Endothelial cell of umbilical vein (primary cell): ENCODE data around the gene CELA2B. TPM values are rescaled to one million over a fixed set of nuclear protein-coding genes. Genes with fewer than 3 reads are reported as not detected.

Source experiments
- BruUV-seq: library from RNA; stranded (reverse); fragments of 400-500 nt; replicated peaks from 2 replicates; lab custom pipeline; 2021; lab: Mats Ljungman, UMichigan
- CTCF ChIA-PET: fragments of 300-600, 350-600 bp; sonication (Branson Sonifier 250); formaldehyde crosslinking; loops from one replicate; lab custom pipeline; 2021; ENCODE audit warnings: antibody characterized with exemption, inconsistent platforms; lab: Charles Lee
- POLR2A ChIA-PET: fragments of 300-600, 350-600 bp; sonication (Branson Sonifier 250); formaldehyde crosslinking; loops from one replicate; lab custom pipeline; 2021; ENCODE audit warnings: antibody characterized with exemption, inconsistent platforms; lab: Charles Lee
- DNase-seq: peaks from one replicate; pipeline ENCODE4 v3.0.0-alpha.2; 2011; ENCODE audit warnings: low read depth, low spot score
- FAIRE-seq: peaks from 2 replicates; lab custom pipeline; 2011; peaks lifted over from hg19 to GRCh38; lab: Jason Lieb, UNC
- H2AFZ ChIP-seq: 2 replicates; pipeline ENCODE4 v1.6.0; 2012; ENCODE audit warnings: low read depth, low read length, control low read depth, inconsistent platforms
- H3K27ac ChIP-seq: 2 replicates; pipeline ENCODE4 v1.5.1; 2011; ENCODE audit warnings: low read depth, mild to moderate bottlenecking, control low read depth, low read length, moderate library complexity; ENCODE audit not compliant: insufficient read depth
- H3K27me3 ChIP-seq, 2 experiments: 2 replicates each; pipeline versions ENCODE4 v1.6.0 to v1.6.1; 2011; ENCODE audit warnings: low read length in 2 of 2, mixed read lengths in 1 of 2; ENCODE audit not compliant: control insufficient read depth in 2 of 2, insufficient read depth in 2 of 2
- H3K36me3 ChIP-seq, 2 experiments: 2 replicates in 1 of 2; 3 replicates in 1 of 2; pipeline ENCODE4 v1.5.1; 2011; ENCODE audit warnings: low read length in 2 of 2, mild to moderate bottlenecking in 1 of 2, moderate library complexity in 1 of 2; ENCODE audit not compliant: control insufficient read depth in 2 of 2, insufficient read depth in 2 of 2; ENCODE audit errors: extremely low read depth in 1 of 2
- H3K4me1 ChIP-seq: 3 replicates; pipeline ENCODE4 v1.5.1; 2011; ENCODE audit warnings: mild to moderate bottlenecking, low read length; ENCODE audit not compliant: control insufficient read depth, insufficient read depth; ENCODE audit errors: extremely low read depth
- H3K4me2 ChIP-seq: 2 replicates; pipeline ENCODE4 v1.6.1; 2011; ENCODE audit warnings: low read length, control low read depth, mixed read lengths; ENCODE audit not compliant: insufficient read depth
- H3K4me3 ChIP-seq, 3 experiments: fragments of 200-600 bp in 1 of 3; sonication (generic), shearing (Covaris generic) in 1 of 3; replicated peaks in 1 of 3; 2 replicates each; pipeline ENCODE4 v1.5.1; 2011 to 2016; ENCODE audit warnings: control low read depth in 3 of 3, low read length in 3 of 3, mild to moderate bottlenecking in 2 of 3, inconsistent platforms in 1 of 3, low read depth in 1 of 3, moderate library complexity in 1 of 3; ENCODE audit not compliant: insufficient read depth in 1 of 3
- H3K79me2 ChIP-seq: 2 replicates; pipeline ENCODE4 v1.6.0; 2012; ENCODE audit warnings: low read length, inconsistent platforms; ENCODE audit not compliant: control insufficient read depth, insufficient read depth
- H3K9ac ChIP-seq: replicated peaks from 2 replicates; pipeline ENCODE3; 2011; ENCODE audit warnings: low read length, control low read depth; ENCODE audit not compliant: insufficient read depth; ENCODE audit errors: extremely low read depth
- H3K9me1 ChIP-seq: replicated peaks from 3 replicates; pipeline ENCODE4 v1.6.0; 2011; ENCODE audit warnings: mild to moderate bottlenecking, low read length; ENCODE audit not compliant: control insufficient read depth, insufficient read depth; ENCODE audit errors: extremely low read depth
- H3K9me3 ChIP-seq: replicated peaks from 2 replicates; pipeline ENCODE4 v1.5.1; 2012; ENCODE audit warnings: low read length, inconsistent platforms; ENCODE audit not compliant: control insufficient read depth, insufficient read depth
- H4K20me1 ChIP-seq: replicated peaks from 2 replicates; pipeline ENCODE3; 2011; ENCODE audit warnings: mild to moderate bottlenecking, low read length; ENCODE audit not compliant: control insufficient read depth, insufficient read depth; ENCODE audit errors: extremely low read depth
- EZH2 ChIP-seq: IDR thresholded peaks from 2 replicates; pipeline ENCODE4 v1.6.1; 2012; ENCODE audit warnings: borderline replicate concordance, low read depth, mild to moderate bottlenecking, moderate library complexity, low read length, inconsistent platforms; ENCODE audit not compliant: severe bottlenecking
- FOS ChIP-seq: IDR thresholded peaks from 2 replicates; pipeline ENCODE4 v1.6.1; 2011; ENCODE audit warnings: mild to moderate bottlenecking, low read length, moderate library complexity, borderline replicate concordance; ENCODE audit not compliant: insufficient read depth
- GATA2 ChIP-seq: IDR thresholded peaks from 2 replicates; pipeline ENCODE4 v1.7.0; 2011; ENCODE audit warnings: low read depth, mild to moderate bottlenecking, moderate library complexity, mixed read lengths, low read length; ENCODE audit not compliant: insufficient read length, insufficient read depth
- JUN ChIP-seq: IDR thresholded peaks from 2 replicates; pipeline ENCODE4 v1.6.1; 2011; ENCODE audit warnings: borderline replicate concordance, low read depth; ENCODE audit not compliant: insufficient read length, insufficient read depth
- MYC ChIP-seq: IDR thresholded peaks from one replicate; pipeline ENCODE4 v1.6.1; 2011; ENCODE audit warnings: mild to moderate bottlenecking, low read depth, low read length
- POLR2A ChIP-seq: IDR thresholded peaks from 2 replicates; pipeline ENCODE4 v1.6.1; 2012; ENCODE audit warnings: low read depth, mild to moderate bottlenecking, control low read depth, low read length
- POLR2AphosphoS5 ChIP-seq: IDR thresholded peaks from 2 replicates; pipeline ENCODE4 v1.6.1; 2012; ENCODE audit warnings: low read depth, mild to moderate bottlenecking, control low read depth, low read length, moderate library complexity; ENCODE audit not compliant: insufficient read depth
- dilution Hi-C: fragments of 300-500 bp; cut with MboI; formaldehyde crosslinking; loops from one replicate; pipeline ENCODE4 v1.15.0; 2019; ENCODE audit warnings: low sequenced_read_pairs; ENCODE audit not compliant: extremely low pct_ligation_motif_present
- intact Hi-C: fragments of 100-400 bp; cut with micrococcal nuclease; formaldehyde crosslinking; loops from one replicate; pipeline ENCODE4 v1.10.0; 2022
- polyA plus RNA-seq, 4 experiments: library from polyadenylated mRNA; depleted of rRNA in 3 of 4; stranded (reverse) in 3 of 4; unstranded in 1 of 4; fragments of >200 nt; gene quantifications; 2 replicates each; pipeline versions ENCODE4 v1.2.1 to v1.2.3, GENCODE V29; 2011 to 2012; ENCODE audit warnings: missing spikeins in 1 of 4
- total RNA-seq: library from RNA; stranded (reverse); gene quantifications from 2 replicates; pipeline ENCODE4 v1.2.3, GENCODE V29; 2021
- TF ChIP-seq, protein P1 (sequence below): IDR thresholded peaks from 2 replicates; pipeline ENCODE4 v1.6.1; 2011; ENCODE audit not compliant: insufficient read depth, insufficient read length
- TF ChIP-seq, protein P2 (sequence below), 2 donors: IDR thresholded peaks; 1 replicate in 1 of 2; 2 replicates in 1 of 2; pipeline ENCODE4 v1.5.1; 2011; ENCODE audit warnings: low read length in 2 of 2, mild to moderate bottlenecking in 2 of 2, moderate library complexity in 2 of 2, control low read depth in 1 of 2, inconsistent platforms in 1 of 2, low read depth in 1 of 2; ENCODE audit not compliant: insufficient read depth in 1 of 2; ENCODE audit errors: extremely low read depth in 1 of 2

The CELA2B gene
- total and polyA plus RNA-seq, 2 donors (not counting 3 experiments of a cell fraction or from before 2014, with no cell fraction given): not detected

DNA sequence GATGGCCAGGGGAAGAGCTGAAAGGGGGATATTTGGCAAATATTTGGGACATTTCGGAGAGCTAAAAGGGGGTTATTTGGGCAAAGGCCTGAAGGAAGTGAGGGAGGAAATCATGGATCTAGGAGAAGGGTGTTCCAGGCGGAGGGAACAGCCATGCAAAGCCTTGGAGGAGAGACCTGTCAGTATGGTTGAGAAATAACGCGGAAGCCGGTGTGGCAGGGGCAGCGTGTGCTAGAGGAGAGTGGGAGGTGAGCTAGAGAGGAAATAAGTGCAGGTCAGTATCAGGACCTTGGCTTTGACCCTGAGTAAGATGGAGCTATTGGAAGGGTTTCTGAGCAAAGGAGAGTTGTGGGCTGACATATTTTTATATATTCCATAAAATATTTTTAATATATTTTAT lies 34.7 kb upstream of the CELA2B start:
- no peak overlapping the region for H2AFZ ChIP-seq
- H3K27me3 ChIP-seq: peaks cover 0 to 2% of the 10 kb centered on the region in 2 experiments
- H3K79me2 ChIP-seq: no peaks in the 10 kb centered on the region
- no peaks in the 10 kb centered on the region for H4K20me1 ChIP-seq
- intact Hi-C loops: no loop called here
- ChIA-PET POLR2A (no interaction called here), CTCF (interaction anchor here (1.1 to 1.3 kb wide), 2 partner anchors 118 to 119 kb away, joined by 3 read pairs; no protein-coding TSS in a partner anchor)
- H3K4me1 ChIP-seq: no peaks in the 10 kb centered on the region
- no peak overlapping the region for H3K4me3 ChIP-seq
- TF ChIP-seq, protein P1, sequence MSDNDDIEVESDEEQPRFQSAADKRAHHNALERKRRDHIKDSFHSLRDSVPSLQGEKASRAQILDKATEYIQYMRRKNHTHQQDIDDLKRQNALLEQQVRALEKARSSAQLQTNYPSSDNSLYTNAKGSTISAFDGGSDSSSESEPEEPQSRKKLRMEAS: no peak
- TF ChIP-seq POLR2A (no peak), EZH2 (no peak), FOS (no peak), GATA2 (no peak), JUN (no peak), POLR2AphosphoS5 (no peak), MYC (no peak)
- TF ChIP-seq, protein P2, sequence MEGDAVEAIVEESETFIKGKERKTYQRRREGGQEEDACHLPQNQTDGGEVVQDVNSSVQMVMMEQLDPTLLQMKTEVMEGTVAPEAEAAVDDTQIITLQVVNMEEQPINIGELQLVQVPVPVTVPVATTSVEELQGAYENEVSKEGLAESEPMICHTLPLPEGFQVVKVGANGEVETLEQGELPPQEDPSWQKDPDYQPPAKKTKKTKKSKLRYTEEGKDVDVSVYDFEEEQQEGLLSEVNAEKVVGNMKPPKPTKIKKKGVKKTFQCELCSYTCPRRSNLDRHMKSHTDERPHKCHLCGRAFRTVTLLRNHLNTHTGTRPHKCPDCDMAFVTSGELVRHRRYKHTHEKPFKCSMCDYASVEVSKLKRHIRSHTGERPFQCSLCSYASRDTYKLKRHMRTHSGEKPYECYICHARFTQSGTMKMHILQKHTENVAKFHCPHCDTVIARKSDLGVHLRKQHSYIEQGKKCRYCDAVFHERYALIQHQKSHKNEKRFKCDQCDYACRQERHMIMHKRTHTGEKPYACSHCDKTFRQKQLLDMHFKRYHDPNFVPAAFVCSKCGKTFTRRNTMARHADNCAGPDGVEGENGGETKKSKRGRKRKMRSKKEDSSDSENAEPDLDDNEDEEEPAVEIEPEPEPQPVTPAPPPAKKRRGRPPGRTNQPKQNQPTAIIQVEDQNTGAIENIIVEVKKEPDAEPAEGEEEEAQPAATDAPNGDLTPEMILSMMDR (IDR thresholded peaks at IDR 0.05; ENCODE audit: extremely low read depth in 1 of 2, insufficient read depth in 1 of 2, low read depth in 1 of 2, low read length in 2 of 2): no peak
- no peak overlapping the region for H3K9ac ChIP-seq
- DNase-seq (no peak), FAIRE-seq (no peak)
- no peak overlapping the region for H3K27ac ChIP-seq
- no TSS peak for BruUV-seq
- H3K36me3 ChIP-seq: no peaks in the 10 kb centered on the region
- no peaks in the 10 kb centered on the region for H3K9me1 ChIP-seq
- H3K9me3 ChIP-seq: no peaks in the 10 kb centered on the region
- dilution Hi-C loops: no loop called here
- H3K4me2 ChIP-seq: no peak overlapping the region
